Pancreas (tissue), 10 donors: ENCODE measurements around the gene RIOK2. TPM values are rescaled to one million over a fixed set of nuclear protein-coding genes. Genes with fewer than 3 reads are reported as not detected.
"Not testable (repeated sequence)": the region's sequence is repeated elsewhere in the genome, so short reads cannot be mapped to it uniquely, and the experiment has no call there.

Experiments used
- ATAC-seq, 4 donors: fragments of 200-7000 bp; cut with Tn5 transposase; one replicate each; pipeline versions ENCODE4 v1.8.0 to v1.9.1; 2020; ENCODE audit warnings: mild to moderate bottlenecking in 4 of 4, moderate library complexity in 4 of 4
- DNase-seq, 6 donors: peaks; one replicate each; pipeline ENCODE4 v3.0.0-alpha.2; 2020
- FAIRE-seq: peaks from 2 replicates; lab custom pipeline; 2012; peaks lifted over from hg19 to GRCh38; lab: Jason Lieb, UNC
- H3K27ac ChIP-seq, 4 donors: fragments of 200-600 bp; sonication (generic); 1 replicate in 3 of 4; 2 replicates in 1 of 4; pipeline versions ENCODE4 v1.5.0 to v1.8.0; 2020
- H3K27me3 ChIP-seq, 4 donors: fragments of 200-600 bp; one replicate each; pipeline ENCODE4 v1.8.0; 2021
- H3K36me3 ChIP-seq, 3 donors: fragments of 200-600 bp; sonication (generic) in 1 of 3; one replicate each; pipeline versions ENCODE4 v1.5.0 to v1.8.0; 2020 to 2021
- H3K4me1 ChIP-seq, 3 donors: fragments of 200-600 bp; one replicate each; pipeline ENCODE4 v1.8.0; 2021
- H3K4me3 ChIP-seq, 4 donors: fragments of 200-600 bp; sonication (generic) in 2 of 4; one replicate each; pipeline versions ENCODE4 v1.5.0 to v1.8.0; 2020 to 2021
- H3K9me3 ChIP-seq, 4 donors: fragments of 200-600 bp; one replicate each; pipeline ENCODE4 v1.8.0; 2021
- WGBS, 2 donors: extraction: QIAGEN DNeasy Blood & Tissue Kit; methylation state at CpG; one replicate each; pipeline ENCODE4 v1.1.7; 2013; 5-methylcytosine and 5-hydroxymethylcytosine counted together
- intact Hi-C, 3 donors: fragments of 100-400 bp; cut with DNase I; formaldehyde crosslinking; loops; one replicate each; pipeline versions ENCODE4 v1.11.1 to v1.14.2; 2022
- polyA plus RNA-seq, 2 donors: library from polyadenylated mRNA; stranded (reverse); fragments of 200-250 nt; gene quantifications; one replicate each; pipeline ENCODE4 v1.2.3, GENCODE V29; 2013
- total RNA-seq, 6 donors: library from RNA; stranded (reverse); fragmentation: NEBNext Ultra II Directional in 4 of 6; extraction: Animal tissue kit (Norgen Biotek cat#: 25700) in 4 of 6; gene quantifications; one replicate each; pipeline versions ENCODE4 v1.2.1 to v1.2.4, GENCODE V29; 2021 to 2023
- TF ChIP-seq, protein P1 (sequence below), 4 donors: fragments of 200-600 bp; sonication (generic) in 3 of 4; IDR thresholded peaks; one replicate each; pipeline versions ENCODE4 v1.5.0 to v1.8.0; 2021; ENCODE audit warnings: antibody characterized with exemption in 4 of 4
- donor health status: healthy with polysubstance abuse.
- donor health status: DM: no; HTN: no; CAD: no; lungs with moderate emphysema.
- donor health status: DM: no; HTN: no; CAD: no.
- donor health status: control.
- donor health status: control.
- donor health status: Bipolar disorder and iron deficiency.
- donor health status: DM: yes; HTN: yes; CAD: no.
- donor health status: DM: no; HTN: no; CAD: no.
- donor health status: DM: no; HTN: no; CAD: no.
- donor health status: DM: yes; HTN: yes; CAD: no.

The RIOK2 gene
- total and polyA plus RNA-seq, 8 donors: 7.6 to 18.7 (median 11.1) TPM

DNA sequence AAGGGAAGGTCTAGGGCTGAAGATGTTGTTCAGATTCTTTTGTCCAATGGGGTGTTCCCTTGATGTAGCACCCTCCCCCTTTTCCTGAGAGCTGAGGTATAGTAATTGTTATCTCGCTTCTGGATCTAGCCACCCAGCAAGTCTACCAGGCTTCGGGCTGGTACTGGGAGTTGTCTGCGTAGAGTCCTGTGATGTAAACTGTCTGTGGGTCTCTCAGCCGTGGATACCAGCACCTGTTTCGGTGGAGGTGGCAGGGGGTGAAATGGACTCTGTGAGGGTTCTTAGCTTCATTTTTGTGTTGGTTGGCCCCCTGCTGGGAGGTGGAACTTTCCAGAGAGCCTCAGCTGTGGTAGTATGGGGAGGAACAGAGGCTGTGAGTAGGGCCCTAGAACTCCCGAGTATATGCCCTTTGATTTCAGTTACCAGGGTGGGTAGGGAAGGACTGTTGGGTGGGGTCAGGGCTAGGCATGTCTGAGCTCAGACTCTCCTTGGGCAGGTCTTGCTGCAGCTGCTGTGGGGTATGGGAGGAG lies 25.2 kb upstream of the RIOK2 start:
- ATAC-seq: no peak
- no peaks in the 10 kb centered on the region for H3K4me1 ChIP-seq
- no peak overlapping the region for H3K27ac ChIP-seq
- FAIRE-seq: no peak
- no peaks in the 10 kb centered on the region for H3K27me3 ChIP-seq
- no peak for DNase-seq
- no peaks in the 10 kb centered on the region for H3K9me3 ChIP-seq
- TF ChIP-seq, protein P1, sequence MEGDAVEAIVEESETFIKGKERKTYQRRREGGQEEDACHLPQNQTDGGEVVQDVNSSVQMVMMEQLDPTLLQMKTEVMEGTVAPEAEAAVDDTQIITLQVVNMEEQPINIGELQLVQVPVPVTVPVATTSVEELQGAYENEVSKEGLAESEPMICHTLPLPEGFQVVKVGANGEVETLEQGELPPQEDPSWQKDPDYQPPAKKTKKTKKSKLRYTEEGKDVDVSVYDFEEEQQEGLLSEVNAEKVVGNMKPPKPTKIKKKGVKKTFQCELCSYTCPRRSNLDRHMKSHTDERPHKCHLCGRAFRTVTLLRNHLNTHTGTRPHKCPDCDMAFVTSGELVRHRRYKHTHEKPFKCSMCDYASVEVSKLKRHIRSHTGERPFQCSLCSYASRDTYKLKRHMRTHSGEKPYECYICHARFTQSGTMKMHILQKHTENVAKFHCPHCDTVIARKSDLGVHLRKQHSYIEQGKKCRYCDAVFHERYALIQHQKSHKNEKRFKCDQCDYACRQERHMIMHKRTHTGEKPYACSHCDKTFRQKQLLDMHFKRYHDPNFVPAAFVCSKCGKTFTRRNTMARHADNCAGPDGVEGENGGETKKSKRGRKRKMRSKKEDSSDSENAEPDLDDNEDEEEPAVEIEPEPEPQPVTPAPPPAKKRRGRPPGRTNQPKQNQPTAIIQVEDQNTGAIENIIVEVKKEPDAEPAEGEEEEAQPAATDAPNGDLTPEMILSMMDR (IDR thresholded peaks at IDR 0.05): no peak
- no peak overlapping the region for H3K4me3 ChIP-seq
- intact Hi-C loops: no loop called here
- 96 to 97% methylated on average over 6 of the region's 6 CpGs for WGBS, 2 donors
- no peaks in the 10 kb centered on the region for H3K36me3 ChIP-seq

DNA sequence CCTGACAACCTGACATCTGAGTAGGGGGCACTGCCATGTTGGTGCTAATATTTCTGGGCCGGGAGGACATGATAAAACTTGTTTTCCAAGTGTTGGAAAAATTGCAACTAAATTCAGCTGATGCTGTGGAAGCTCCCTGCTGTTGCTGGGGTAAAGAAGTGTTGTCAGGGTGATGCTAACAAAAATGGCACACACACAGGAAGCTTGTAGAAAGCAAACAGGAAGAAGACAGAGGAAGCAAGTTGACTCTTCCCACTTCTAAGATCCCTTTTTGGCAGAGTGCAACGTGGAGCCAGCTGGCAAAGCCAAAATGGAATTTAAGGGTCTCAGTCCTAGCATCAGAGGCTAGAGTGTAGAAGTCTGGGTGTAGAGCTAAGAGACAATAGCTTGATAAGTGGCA lies 11.3 kb upstream of the RIOK2 start:
- 32 to 40% methylated on average over 2 of the region's 2 CpGs for WGBS, 2 donors
- intact Hi-C loops: no loop called here
- no peaks in the 10 kb centered on the region for H3K36me3 ChIP-seq
- TF ChIP-seq, protein P1 (IDR thresholded peaks at IDR 0.05): no peak
- no peak overlapping the region for H3K4me3 ChIP-seq
- H3K4me1 ChIP-seq: no peaks in the 10 kb centered on the region
- H3K27me3 ChIP-seq: no peaks in the 10 kb centered on the region
- ATAC-seq: no peak
- no peak for FAIRE-seq
- no peaks in the 10 kb centered on the region for H3K9me3 ChIP-seq
- DNase-seq: no peak
- no peak overlapping the region for H3K27ac ChIP-seq

DNA sequence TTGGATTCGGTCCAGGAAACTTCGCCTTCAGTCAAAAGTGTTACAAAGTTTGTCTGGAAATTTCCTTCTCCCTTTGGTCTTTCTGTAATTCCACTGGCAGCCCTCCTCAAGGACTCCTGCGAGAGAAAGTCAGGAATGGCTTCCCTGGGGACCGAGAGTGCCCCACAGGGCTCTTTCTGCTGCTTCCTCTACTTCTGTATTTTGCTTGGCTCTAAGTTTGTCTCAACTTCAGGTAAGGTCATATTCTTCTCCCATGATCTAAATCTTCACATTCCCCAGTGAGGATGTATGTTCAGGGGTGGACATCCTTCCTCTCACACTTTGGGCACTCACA lies 10.3 kb upstream of the RIOK2 start:
- FAIRE-seq (no peak), ATAC-seq (no peak)
- WGBS, 2 donors: 83 to 91% methylated on average over 4 of the region's 4 CpGs

DNA sequence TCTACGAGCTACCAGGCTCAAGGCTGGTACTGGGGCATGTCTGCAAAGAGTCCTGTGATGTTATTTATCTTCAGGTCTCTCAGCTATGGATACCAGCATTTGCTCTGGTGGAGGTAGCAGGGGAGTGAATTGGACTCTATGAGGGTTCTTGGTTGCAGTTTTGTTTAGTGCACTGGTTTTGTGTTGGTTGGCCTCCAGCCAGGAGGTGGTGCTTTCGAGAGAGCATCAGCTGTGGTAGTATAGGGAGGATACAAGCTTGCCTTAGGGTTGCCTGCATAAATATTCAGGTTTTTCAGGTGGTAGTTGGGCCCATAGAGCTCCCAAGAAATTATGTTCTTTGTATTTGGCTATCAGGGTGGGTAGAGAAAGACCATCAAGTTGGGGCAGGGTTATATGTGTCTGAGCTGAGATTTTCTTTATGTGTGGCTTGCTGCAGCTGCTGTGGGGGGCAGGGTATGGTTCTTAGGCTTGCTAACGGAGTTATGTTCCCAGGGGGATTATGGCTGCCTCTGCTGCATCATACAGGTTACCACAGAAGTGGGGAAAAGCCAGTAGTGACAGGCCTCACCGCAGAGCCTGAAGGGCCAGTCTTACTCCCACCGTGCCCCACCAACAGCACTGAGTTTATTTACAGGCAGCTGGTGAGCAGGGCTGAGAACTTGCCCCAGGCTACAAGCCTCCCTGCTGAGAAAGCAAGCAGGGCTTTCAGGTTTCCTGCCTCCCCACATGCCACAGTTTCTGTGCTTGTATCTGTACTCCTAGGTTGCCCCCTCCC lies 9.7 kb upstream of the RIOK2 start:
- H3K36me3 ChIP-seq: no peaks in the 10 kb centered on the region
- no peak overlapping the region for H3K27ac ChIP-seq
- no peaks in the 10 kb centered on the region for H3K9me3 ChIP-seq
- TF ChIP-seq, protein P1 (IDR thresholded peaks at IDR 0.05): no peak
- no peak for FAIRE-seq
- no peak overlapping the region for H3K4me3 ChIP-seq
- no peak for DNase-seq
- ATAC-seq: no peak
- WGBS, 2 donors: 74 to 81% methylated on average over 5 of the region's 5 CpGs
- no peaks in the 10 kb centered on the region for H3K4me1 ChIP-seq
- intact Hi-C loops: no loop called here
- H3K27me3 ChIP-seq: no peaks in the 10 kb centered on the region

More for the DNA sequence above, 10.3 kb upstream of the RIOK2 start:
- Histone ChIP-seq H3K27ac (no peak overlapping the region), H3K4me3 (no peak overlapping the region), H3K36me3 (no peaks in the 10 kb centered on the region), H3K4me1 (no peaks in the 10 kb centered on the region), H3K9me3 (no peaks in the 10 kb centered on the region), H3K27me3 (no peaks in the 10 kb centered on the region)
- no peak for DNase-seq
- intact Hi-C loops: no loop called here
- TF ChIP-seq, protein P1 (IDR thresholded peaks at IDR 0.05): no peak

DNA sequence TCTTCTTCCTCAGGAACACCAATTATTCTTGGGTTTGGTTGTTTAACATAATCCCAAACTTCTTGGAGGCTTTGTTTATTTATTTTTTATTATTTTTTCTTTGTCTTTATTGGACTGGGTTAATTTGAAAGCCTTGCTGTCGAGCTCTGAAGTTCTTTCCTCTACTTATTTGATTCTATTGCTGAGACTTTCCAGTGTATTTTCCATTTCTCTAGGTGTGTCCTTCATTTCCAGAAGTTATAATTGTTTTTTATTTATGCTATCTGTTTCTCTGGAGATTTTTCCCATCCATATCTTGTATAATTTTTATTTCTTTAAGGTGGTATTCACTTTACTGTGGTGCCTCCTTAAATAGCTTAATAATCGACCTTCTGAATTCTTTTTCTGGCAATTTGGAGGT lies 8.8 kb upstream of the RIOK2 start:
- ATAC-seq (no peak), DNase-seq (no peak), FAIRE-seq (no peak)
- TF ChIP-seq, protein P1 (IDR thresholded peaks at IDR 0.05): no peak
- no peaks in the 10 kb centered on the region for H3K4me1 ChIP-seq
- no peak overlapping the region for H3K27ac ChIP-seq
- intact Hi-C loops: no loop called here
- WGBS, 2 donors: 79 to 89% methylated on average over 2 of the region's 2 CpGs
- H3K27me3 ChIP-seq: no peaks in the 10 kb centered on the region
- no peaks in the 10 kb centered on the region for H3K9me3 ChIP-seq
- no peak overlapping the region for H3K4me3 ChIP-seq
- no peaks in the 10 kb centered on the region for H3K36me3 ChIP-seq

DNA sequence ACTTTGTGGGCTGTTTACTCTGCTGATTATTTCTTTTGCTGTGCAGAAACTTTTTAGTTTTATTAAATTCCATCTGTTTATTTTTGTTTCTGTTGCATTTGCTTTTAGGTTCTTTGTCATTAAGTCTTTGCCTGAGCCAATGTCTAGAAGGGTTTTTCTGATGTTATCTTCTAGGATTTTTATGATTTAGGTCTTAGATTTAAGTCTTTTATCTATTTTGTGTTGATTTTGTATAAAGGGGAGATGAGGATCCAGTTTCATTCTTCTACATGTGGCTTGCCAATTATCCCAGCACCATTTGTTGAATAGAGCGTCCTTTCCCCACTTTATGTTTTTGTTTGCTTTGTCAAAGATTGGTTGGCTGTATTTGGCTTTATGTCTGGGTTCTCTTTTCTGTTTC lies 6.5 kb upstream of the RIOK2 start:
- FAIRE-seq, H3K27me3 ChIP-seq, intact Hi-C loops, H3K4me3 ChIP-seq, H3K27ac ChIP-seq, ATAC-seq, DNase-seq, H3K9me3 ChIP-seq, H3K4me1 ChIP-seq, H3K36me3 ChIP-seq: not testable (repeated sequence)
- WGBS, 2 donors: 89 to 100% methylated on average over 1 of the region's 1 CpG
